GM12891 (cell line): ENCODE measurements around the gene GSX1.

Experiments used
- POLR2A ChIP-seq: IDR thresholded peaks from 2 replicates; pipeline ENCODE4 v1.6.1; 2011; ENCODE audit warnings: low read depth, low read length, control low read depth
- POLR2AphosphoS5 ChIP-seq: IDR thresholded peaks from 2 replicates; pipeline ENCODE4 v1.6.1; 2011; ENCODE audit warnings: low read depth, low read length, control low read depth
- POU2F2 ChIP-seq: IDR thresholded peaks from 2 replicates; pipeline ENCODE4 v1.6.1; 2011; ENCODE audit warnings: low read depth, mild to moderate bottlenecking, control low read depth, low read length, moderate library complexity
- TAF1 ChIP-seq: IDR thresholded peaks from 2 replicates; pipeline ENCODE4 v1.6.1; 2011; ENCODE audit warnings: low read depth, low read length, control low read depth

DNA sequence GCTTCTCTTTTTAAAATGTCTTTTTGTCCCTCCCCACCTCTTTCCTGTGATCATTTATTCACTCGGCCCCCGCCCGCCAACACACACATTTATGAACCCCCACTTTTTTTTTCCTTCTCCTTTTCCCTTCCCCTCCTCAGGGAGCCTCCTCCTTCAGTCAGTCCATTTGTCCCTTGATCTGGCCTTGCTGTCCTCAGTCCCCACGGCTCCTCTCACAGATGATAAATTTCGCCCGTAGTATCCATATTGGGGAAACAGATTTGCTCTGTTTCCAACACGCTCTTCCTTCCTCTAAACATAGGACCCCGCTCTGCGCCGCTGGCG lies 2.0 kb downstream of the GSX1 start:
- TF ChIP-seq POLR2AphosphoS5, result no peak
- TF ChIP-seq TAF1, result no peak
- no peak for TF ChIP-seq POLR2A
- TF ChIP-seq POU2F2, result no peak
